Breast epithelium (tissue), 3 donors: ENCODE measurements around the gene CFHR2.

ENCODE experiments used
- CTCF ChIP-seq, 3 donors: fragments of 450-650 bp; IDR thresholded peaks; one replicate each; pipeline ENCODE4 v1.5.1; 2016 to 2017; ENCODE audit warnings: antibody characterized with exemption in 3 of 3, mild to moderate bottlenecking in 3 of 3, moderate library complexity in 3 of 3
- POLR2A ChIP-seq: fragments of 450-650 bp; IDR thresholded peaks from one replicate; pipeline ENCODE4 v1.6.1; 2016; ENCODE audit warnings: antibody characterized with exemption, mild to moderate bottlenecking, moderate library complexity
- POLR2AphosphoS5 ChIP-seq, 3 donors: sonication (generic); formaldehyde crosslinking; IDR thresholded peaks; one replicate each; pipeline ENCODE4 v1.6.1; 2017; ENCODE audit warnings: antibody characterized with exemption in 3 of 3

DNA sequence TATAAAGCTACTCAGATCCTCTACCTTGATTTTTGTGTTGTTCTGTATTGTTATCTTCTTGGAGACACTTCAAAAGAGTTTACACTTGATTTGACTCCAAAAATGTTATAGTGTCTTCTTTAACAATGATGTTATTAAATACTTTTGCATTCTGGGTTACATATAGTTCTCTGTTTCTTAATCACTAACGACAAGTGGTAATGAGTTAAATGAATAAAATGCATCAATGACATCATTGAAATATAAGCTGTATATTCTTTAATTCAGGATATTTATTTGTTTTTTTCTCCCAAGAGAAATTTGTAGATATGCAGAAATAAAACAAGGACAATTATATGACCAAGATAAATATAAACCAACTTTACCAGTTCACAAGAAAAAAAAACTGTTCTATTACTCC is 26.6 kb downstream of the CFHR2 start:
- TF ChIP-seq CTCF (IDR thresholded peaks at IDR 0.05): no peak
- TF ChIP-seq POLR2A: no peak
- TF ChIP-seq POLR2AphosphoS5 (IDR thresholded peaks at IDR 0.05): no peak
